WTC11 (cell line): Measurements from ENCODE around the gene ANO2. TPM values are rescaled to one million over a fixed set of nuclear protein-coding genes. Genes with fewer than 3 reads are reported as not detected.

Source experiments
- ATAC-seq: fragments of 200-7000 bp; cut with Tn5 transposase; 2 replicates; pipeline ENCODE4 v1.10.0; 2021; ENCODE audit warnings: mild to moderate bottlenecking, moderate library complexity
- CTCF ChIA-PET: fragments of 300-600 bp; sonication (Branson Sonifier 250); formaldehyde crosslinking; loops from one replicate; lab custom pipeline; 2021; ENCODE audit warnings: antibody characterized with exemption; lab: Charles Lee
- POLR2A ChIA-PET: fragments of 350-600 bp; sonication (Branson Sonifier 250); formaldehyde crosslinking; loops from one replicate; lab custom pipeline; 2021; ENCODE audit warnings: antibody characterized with exemption; lab: Charles Lee
- DNase-seq: peaks from one replicate; pipeline ENCODE4 v3.0.0; 2021; ENCODE audit warnings: low spot score
- H3K27ac Mint-ChIP-seq: 2 replicates; pipeline ENCODE4 v1.8.0; 2021; ENCODE audit warnings: mixed read lengths
- H3K27me3 Mint-ChIP-seq: 2 replicates; pipeline ENCODE4 v1.8.0; 2021; ENCODE audit warnings: low read depth, mild to moderate bottlenecking, moderate library complexity, mixed read lengths
- H3K36me3 Mint-ChIP-seq: 2 replicates; pipeline ENCODE4 v1.8.0; 2021; ENCODE audit warnings: mixed read lengths
- H3K4me1 Mint-ChIP-seq: 2 replicates; pipeline ENCODE4 v1.8.0; 2022; ENCODE audit warnings: mixed read lengths
- H3K4me3 Mint-ChIP-seq: 2 replicates; pipeline ENCODE4 v1.8.0; 2021; ENCODE audit warnings: mild to moderate bottlenecking, moderate library complexity, mixed read lengths
- H3K9me3 Mint-ChIP-seq: 2 replicates; pipeline ENCODE4 v1.8.0; 2021; ENCODE audit warnings: mixed read lengths
- CREB1 ChIP-seq: sonication (generic); formaldehyde crosslinking; IDR thresholded peaks from 2 replicates; pipeline ENCODE4 v1.8.0; 2023; ENCODE audit warnings: mild to moderate bottlenecking, missing genetic modification reagents
- E2F1 ChIP-seq: sonication (generic); formaldehyde crosslinking; IDR thresholded peaks from 2 replicates; pipeline ENCODE4 v1.8.0; 2022; ENCODE audit warnings: mild to moderate bottlenecking, missing genetic modification reagents
- ELF4 ChIP-seq: sonication (generic); formaldehyde crosslinking; IDR thresholded peaks from 2 replicates; pipeline ENCODE4 v1.8.1; 2022; ENCODE audit warnings: low read depth, mild to moderate bottlenecking, moderate library complexity, missing genetic modification reagents
- GRHL2 ChIP-seq: fragments of 250-450 bp; sonication (Bioruptor Pico); IDR thresholded peaks from 2 replicates; pipeline ENCODE4 v1.8.0; 2022; ENCODE audit warnings: mild to moderate bottlenecking, moderate library complexity; ENCODE audit not compliant: insufficient replicate concordance, severe bottlenecking
- HMGA2 ChIP-seq: fragments of 250-450 bp; sonication (Bioruptor Pico); IDR thresholded peaks from 2 replicates; pipeline ENCODE4 v1.4.0; 2021; ENCODE audit warnings: mild to moderate bottlenecking, moderate library complexity
- MLX ChIP-seq: sonication (generic); formaldehyde crosslinking; IDR thresholded peaks from 2 replicates; pipeline ENCODE4 v1.8.1; 2023; ENCODE audit warnings: mild to moderate bottlenecking, missing genetic modification reagents, moderate library complexity
- MYBL2 ChIP-seq: sonication (generic); formaldehyde crosslinking; IDR thresholded peaks from 2 replicates; pipeline ENCODE4 v1.8.1; 2023; ENCODE audit warnings: mild to moderate bottlenecking, moderate library complexity, missing genetic modification reagents
- NFE2L1 ChIP-seq: sonication (generic); formaldehyde crosslinking; IDR thresholded peaks from 2 replicates; pipeline ENCODE4 v1.8.1; 2023; ENCODE audit warnings: missing genetic modification reagents
- OVOL2 ChIP-seq: fragments of 250-450 bp; sonication (Bioruptor Pico); IDR thresholded peaks from 2 replicates; pipeline ENCODE4 v1.9.0; 2021; ENCODE audit warnings: mild to moderate bottlenecking, borderline replicate concordance
- SMAD4 ChIP-seq: sonication (generic); formaldehyde crosslinking; IDR thresholded peaks from 2 replicates; pipeline ENCODE4 v1.8.0; 2022; ENCODE audit warnings: mild to moderate bottlenecking, missing genetic modification reagents
- TP53 ChIP-seq: sonication (generic); formaldehyde crosslinking; IDR thresholded peaks from 2 replicates; pipeline ENCODE4 v1.8.1; 2023; ENCODE audit warnings: mild to moderate bottlenecking, missing genetic modification reagents
- USF1 ChIP-seq: sonication (generic); formaldehyde crosslinking; IDR thresholded peaks from 2 replicates; pipeline ENCODE4 v1.8.0; 2022; ENCODE audit warnings: mild to moderate bottlenecking, missing genetic modification reagents
- USF2 ChIP-seq: sonication (generic); formaldehyde crosslinking; IDR thresholded peaks from 2 replicates; pipeline ENCODE4 v1.8.1; 2023; ENCODE audit warnings: mild to moderate bottlenecking, missing genetic modification reagents, moderate library complexity
- ZNF121 ChIP-seq: sonication (generic); formaldehyde crosslinking; IDR thresholded peaks from 2 replicates; pipeline ENCODE4 v1.8.0; 2023; ENCODE audit warnings: missing genetic modification reagents
- ZNF219 ChIP-seq: sonication (generic); formaldehyde crosslinking; IDR thresholded peaks from 2 replicates; pipeline ENCODE4 v1.8.0; 2023; ENCODE audit warnings: missing genetic modification reagents, mild to moderate bottlenecking, borderline replicate concordance
- ZNF263 ChIP-seq: sonication (generic); formaldehyde crosslinking; IDR thresholded peaks from 2 replicates; pipeline ENCODE4 v1.8.1; 2022; ENCODE audit warnings: low read depth, mild to moderate bottlenecking, moderate library complexity, missing genetic modification reagents
- total RNA-seq: library from RNA; stranded (reverse); gene quantifications from 3 replicates; pipeline ENCODE4 v1.2.3, GENCODE V29; 2021
- TF ChIP-seq, protein P1 (sequence below): fragments of 250-450 bp; sonication (Bioruptor Pico); IDR thresholded peaks from 2 replicates; pipeline ENCODE4 v1.9.0; 2021; ENCODE audit warnings: mild to moderate bottlenecking
- TF ChIP-seq, protein P2 (sequence below): sonication (generic); formaldehyde crosslinking; IDR thresholded peaks from 2 replicates; pipeline ENCODE4 v1.8.0; 2023; ENCODE audit warnings: missing genetic modification reagents
- TF ChIP-seq, protein P3 (sequence below): fragments of 250-450 bp; sonication (Bioruptor Pico); IDR thresholded peaks from 2 replicates; pipeline ENCODE4 v2.1.2; 2022; ENCODE audit warnings: mild to moderate bottlenecking, moderate library complexity

The ANO2 gene
- total RNA-seq, 1 experiment from 2014 or later, result 2.8 TPM

DNA sequence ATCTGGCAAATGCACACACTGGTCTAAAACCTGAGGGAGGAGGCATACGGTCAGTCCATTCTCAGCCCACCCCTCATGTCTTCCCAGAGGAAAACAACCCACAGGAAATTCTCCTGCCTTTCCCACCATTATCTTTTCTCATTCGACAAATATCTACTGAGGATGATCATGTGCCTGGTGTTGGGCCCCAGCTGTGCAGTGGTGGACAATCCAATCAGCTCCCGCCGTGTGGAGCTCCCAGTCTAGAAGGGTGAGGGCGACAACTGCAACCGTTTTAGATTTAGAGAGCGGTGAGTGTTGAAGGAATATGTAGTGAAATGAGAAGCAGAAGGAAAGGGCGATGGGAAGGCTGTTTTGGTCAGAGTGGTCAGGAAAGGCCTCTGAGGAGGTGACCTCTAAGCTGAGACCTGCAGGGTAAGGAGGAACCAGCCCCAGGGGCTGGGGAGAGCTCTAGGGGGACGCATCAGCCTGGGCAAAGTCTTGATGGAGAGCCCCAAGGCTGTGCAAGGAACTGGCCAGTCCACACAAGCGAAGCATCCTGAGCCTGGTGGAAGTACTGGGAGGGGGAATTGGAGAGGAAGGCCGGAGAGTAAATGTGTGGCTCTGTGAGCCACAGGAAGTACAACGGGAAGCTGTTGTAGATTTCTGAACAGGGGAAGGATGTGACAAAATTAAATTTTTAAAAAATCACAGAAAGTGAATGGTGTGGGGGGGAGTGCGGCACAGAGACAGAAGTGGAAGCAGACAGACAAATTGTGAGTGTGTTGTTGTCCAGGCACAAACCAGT is 320.4 kb downstream of the ANO2 start:
- H3K27me3 Mint-ChIP-seq, result no peaks in the 10 kb centered on the region
- no peak overlapping the region for H3K4me3 Mint-ChIP-seq
- H3K4me1 Mint-ChIP-seq, result peaks cover 9% of the 10 kb centered on the region
- POLR2A ChIA-PET, result interaction anchor here (1.1 kb wide), 1 partner anchor 9 kb away, joined by 3 read pairs; no protein-coding TSS in a partner anchor
- H3K36me3 Mint-ChIP-seq, result no peaks in the 10 kb centered on the region
- DNase-seq (no peak), ATAC-seq (no peak)
- TF ChIP-seq OVOL2 (CRISPR knock-in tag) (no peak), MLX (no peak), ZNF263 (no peak), MYBL2 (CRISPR knock-in tag) (no peak), HMGA2 (CRISPR knock-in tag) (no peak), SMAD4 (CRISPR knock-in tag) (no peak), TP53 (CRISPR knock-in tag) (no peak), ZNF219 (CRISPR knock-in tag) (no peak), NFE2L1 (CRISPR knock-in tag) (no peak), ZNF121 (CRISPR knock-in tag) (no peak)
- TF ChIP-seq, protein P1, sequence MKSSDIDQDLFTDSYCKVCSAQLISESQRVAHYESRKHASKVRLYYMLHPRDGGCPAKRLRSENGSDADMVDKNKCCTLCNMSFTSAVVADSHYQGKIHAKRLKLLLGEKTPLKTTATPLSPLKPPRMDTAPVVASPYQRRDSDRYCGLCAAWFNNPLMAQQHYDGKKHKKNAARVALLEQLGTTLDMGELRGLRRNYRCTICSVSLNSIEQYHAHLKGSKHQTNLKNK (CRISPR knock-in tag), result no peak
- TF ChIP-seq, protein P2, sequence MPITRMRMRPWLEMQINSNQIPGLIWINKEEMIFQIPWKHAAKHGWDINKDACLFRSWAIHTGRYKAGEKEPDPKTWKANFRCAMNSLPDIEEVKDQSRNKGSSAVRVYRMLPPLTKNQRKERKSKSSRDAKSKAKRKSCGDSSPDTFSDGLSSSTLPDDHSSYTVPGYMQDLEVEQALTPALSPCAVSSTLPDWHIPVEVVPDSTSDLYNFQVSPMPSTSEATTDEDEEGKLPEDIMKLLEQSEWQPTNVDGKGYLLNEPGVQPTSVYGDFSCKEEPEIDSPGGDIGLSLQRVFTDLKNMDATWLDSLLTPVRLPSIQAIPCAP (CRISPR knock-in tag), result no peak
- TF ChIP-seq, protein P3, sequence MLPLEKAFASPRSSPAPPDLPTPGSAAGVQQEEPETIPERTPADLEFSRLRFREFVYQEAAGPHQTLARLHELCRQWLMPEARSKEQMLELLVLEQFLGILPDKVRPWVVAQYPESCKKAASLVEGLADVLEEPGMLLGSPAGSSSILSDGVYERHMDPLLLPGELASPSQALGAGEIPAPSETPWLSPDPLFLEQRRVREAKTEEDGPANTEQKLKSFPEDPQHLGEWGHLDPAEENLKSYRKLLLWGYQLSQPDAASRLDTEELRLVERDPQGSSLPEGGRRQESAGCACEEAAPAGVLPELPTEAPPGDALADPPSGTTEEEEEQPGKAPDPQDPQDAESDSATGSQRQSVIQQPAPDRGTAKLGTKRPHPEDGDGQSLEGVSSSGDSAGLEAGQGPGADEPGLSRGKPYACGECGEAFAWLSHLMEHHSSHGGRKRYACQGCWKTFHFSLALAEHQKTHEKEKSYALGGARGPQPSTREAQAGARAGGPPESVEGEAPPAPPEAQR, result no peak
- CTCF ChIA-PET, result interaction anchor here (1.0 to 1.8 kb wide), 2 partner anchors 24 to 413 kb away, joined by 3 to 10 read pairs; no protein-coding TSS in a partner anchor
- H3K9me3 Mint-ChIP-seq, result no peaks in the 10 kb centered on the region
- H3K27ac Mint-ChIP-seq, result no peak overlapping the region

GRCh38 chr12:5623411-5623810 is 321.6 kb downstream of the ANO2 start:
- Mint-ChIP-seq H3K4me1 (peaks cover 9% of the 10 kb centered on the region), H3K4me3 (no peak overlapping the region), H3K36me3 (no peaks in the 10 kb centered on the region), H3K27me3 (no peaks in the 10 kb centered on the region), H3K9me3 (no peaks in the 10 kb centered on the region), H3K27ac (no peak overlapping the region)
- ATAC-seq, result no peak
- POLR2A ChIA-PET, result interaction anchor here (1.1 kb wide), 1 partner anchor 10 kb away, joined by 3 read pairs; no protein-coding TSS in a partner anchor
- no peak for DNase-seq
- TF ChIP-seq USF2 (no peak), GRHL2 (CRISPR knock-in tag) (no peak), E2F1 (CRISPR knock-in tag) (no peak), TP53 (CRISPR knock-in tag) (no peak), CREB1 (CRISPR knock-in tag) (no peak), USF1 (CRISPR knock-in tag) (no peak), ELF4 (CRISPR knock-in tag) (no peak)
- TF ChIP-seq, protein P2 (CRISPR knock-in tag), result no peak
- CTCF ChIA-PET, result interaction anchor here (1.8 kb wide), 1 partner anchor 25 kb away, joined by 10 read pairs; no protein-coding TSS in a partner anchor
